Naive B cell (primary cell): ENCODE data around the gene SLC28A1. TPM values are rescaled to one million over a fixed set of nuclear protein-coding genes. Genes with fewer than 3 reads are reported as not detected.
A peak's percentile ranks its signal among the peaks of the same experiment; 100 is the strongest.

Experiments used
- ATAC-seq, 2 donors: fragments of 150-1000 bp; cut with Tn5 transposase; 2 replicates each; pipeline ENCODE4 v1.10.0; 2021; ENCODE audit warnings: low read depth in 2 of 2, mild to moderate bottlenecking in 2 of 2, moderate library complexity in 2 of 2
- DNase-seq: peaks from one replicate; pipeline ENCODE4 v3.0.0; 2022
- H3K27ac Mint-ChIP-seq, 6 donors: one replicate each; pipeline ENCODE4 v1.8.0; 2020 to 2022; ENCODE audit warnings: mild to moderate bottlenecking in 6 of 6, mixed read lengths in 6 of 6, moderate library complexity in 5 of 6, inconsistent platforms in 2 of 6
- H3K27me3 Mint-ChIP-seq, 3 donors: one replicate each; pipeline ENCODE4 v1.8.0; 2021 to 2022; ENCODE audit warnings: mixed read lengths in 3 of 3, mild to moderate bottlenecking in 1 of 3
- H3K36me3 Mint-ChIP-seq, 2 donors: one replicate each; pipeline ENCODE4 v1.8.0; 2020 to 2022; ENCODE audit warnings: mixed read lengths in 2 of 2, inconsistent platforms in 1 of 2, mild to moderate bottlenecking in 1 of 2
- H3K4me1 Mint-ChIP-seq, 3 donors: one replicate each; pipeline ENCODE4 v1.8.0; 2020 to 2022; ENCODE audit warnings: mixed read lengths in 3 of 3, inconsistent platforms in 1 of 3, mild to moderate bottlenecking in 1 of 3, moderate library complexity in 1 of 3
- H3K4me3 Mint-ChIP-seq, 8 donors: one replicate each; pipeline ENCODE4 v1.8.0; 2020 to 2022; ENCODE audit warnings: mild to moderate bottlenecking in 8 of 8, mixed read lengths in 8 of 8, moderate library complexity in 8 of 8, inconsistent platforms in 2 of 8
- H3K9me3 Mint-ChIP-seq, 7 donors: one replicate each; pipeline ENCODE4 v1.8.0; 2020 to 2022; ENCODE audit warnings: mixed read lengths in 7 of 7, mild to moderate bottlenecking in 5 of 7, inconsistent platforms in 2 of 7, moderate library complexity in 1 of 7
- polyA plus RNA-seq, 6 donors: library from polyadenylated mRNA; unstranded; fragments of 300-500 nt; fragmentation: Illumina TruSeq; gene quantifications; one replicate each; pipeline ENCODE4 v1.2.3, GENCODE V29; 2021; ENCODE audit warnings: low read depth in 6 of 6

The SLC28A1 gene
- polyA plus RNA-seq, 6 donors from 2014 or later, result not detected

- Mint-ChIP-seq H3K36me3 (peaks cover 0 to 16% of the 10 kb centered on the region in 2 donors), H3K27me3 (peaks cover 4 to 33% (median 29%) of the 10 kb centered on the region in 3 donors), H3K4me3 (no peak overlapping the region), H3K9me3 (peaks cover 0 to 14% (median 11%) of the 10 kb centered on the region in 7 donors), H3K27ac (no peak overlapping the region), H3K4me1 (peaks cover 0 to under 1% (median 0%) of the 10 kb centered on the region in 3 donors)
- DNase-seq, result no peak
- no peak for ATAC-seq
Measured at GRCh38 chr15:84894736-84895425, 10.4 kb downstream of the SLC28A1 start.

- peaks cover 4 to 17% (median 15%) of the 10 kb centered on the region in 3 donors for H3K27me3 Mint-ChIP-seq
- no peak for DNase-seq
- no peak for ATAC-seq
- peaks cover 9 to 27% (median 17%) of the 10 kb centered on the region in 7 donors for H3K9me3 Mint-ChIP-seq
- no peak overlapping the region for H3K27ac Mint-ChIP-seq
- no peak overlapping the region for H3K4me3 Mint-ChIP-seq
- H3K4me1 Mint-ChIP-seq, result no peaks in the 10 kb centered on the region
- H3K36me3 Mint-ChIP-seq, result peaks cover 0 to 24% of the 10 kb centered on the region in 2 donors
Measured at GRCh38 chr15:84898761-84899160, 14.3 kb downstream of the SLC28A1 start.

- ATAC-seq, result no peak
- no peak overlapping the region for H3K4me3 Mint-ChIP-seq
Measured at GRCh38 chr15:84899750-84900149, 15.3 kb downstream of the SLC28A1 start.

GRCh38 chr15:84901540-84901939 lies 17.1 kb downstream of the SLC28A1 start:
- Mint-ChIP-seq H3K9me3 (peaks cover 9 to 27% (median 17%) of the 10 kb centered on the region in 7 donors), H3K36me3 (peaks cover 0 to 24% of the 10 kb centered on the region in 2 donors), H3K27ac (no peak overlapping the region), H3K27me3 (peaks cover 0 to 17% (median 15%) of the 10 kb centered on the region in 3 donors), H3K4me1 (no peaks in the 10 kb centered on the region), H3K4me3 (no peak overlapping the region)
- ATAC-seq (no peak), DNase-seq (no peak)

More at GRCh38 chr15:84899750-84900149, 15.3 kb downstream of the SLC28A1 start:
- Mint-ChIP-seq H3K27me3 (peaks cover 0 to 17% (median 15%) of the 10 kb centered on the region in 3 donors), H3K36me3 (peaks cover 0 to 24% of the 10 kb centered on the region in 2 donors), H3K4me1 (no peaks in the 10 kb centered on the region), H3K27ac (peak overlapping the region in 2 of 6 donors; percentile 57 to 58), H3K9me3 (peaks cover 9 to 27% (median 17%) of the 10 kb centered on the region in 7 donors)
- DNase-seq, result no peak

DNA sequence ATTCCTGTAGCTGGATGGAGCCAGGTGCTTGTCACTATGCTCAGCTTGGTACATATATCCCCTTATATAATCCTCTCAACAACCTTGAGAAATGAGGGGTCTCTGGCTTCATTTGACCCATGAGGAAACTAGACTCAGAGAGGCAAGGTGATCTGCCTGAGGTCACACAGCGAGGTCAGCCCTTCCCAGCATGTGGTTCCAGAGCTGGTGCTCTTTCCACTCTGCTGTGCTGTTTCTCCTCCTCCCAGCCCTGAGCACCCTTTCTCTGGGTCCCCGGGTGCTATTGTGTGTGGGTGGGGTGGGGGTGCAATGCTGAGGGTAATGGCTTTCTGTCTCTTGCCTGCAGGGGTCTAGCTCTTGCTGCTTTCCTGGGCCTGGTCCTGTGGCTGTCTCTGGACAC lies 19.3 kb downstream of the SLC28A1 start:
- Mint-ChIP-seq H3K4me1 (no peaks in the 10 kb centered on the region), H3K9me3 (peaks cover 7 to 25% (median 16%) of the 10 kb centered on the region in 7 donors), H3K27me3 (peaks cover 0 to 13% (median 11%) of the 10 kb centered on the region in 3 donors), H3K36me3 (peaks cover 0 to 20% of the 10 kb centered on the region in 2 donors), H3K4me3 (no peak overlapping the region), H3K27ac (no peak overlapping the region)
- no peak for DNase-seq
- no peak for ATAC-seq

DNA sequence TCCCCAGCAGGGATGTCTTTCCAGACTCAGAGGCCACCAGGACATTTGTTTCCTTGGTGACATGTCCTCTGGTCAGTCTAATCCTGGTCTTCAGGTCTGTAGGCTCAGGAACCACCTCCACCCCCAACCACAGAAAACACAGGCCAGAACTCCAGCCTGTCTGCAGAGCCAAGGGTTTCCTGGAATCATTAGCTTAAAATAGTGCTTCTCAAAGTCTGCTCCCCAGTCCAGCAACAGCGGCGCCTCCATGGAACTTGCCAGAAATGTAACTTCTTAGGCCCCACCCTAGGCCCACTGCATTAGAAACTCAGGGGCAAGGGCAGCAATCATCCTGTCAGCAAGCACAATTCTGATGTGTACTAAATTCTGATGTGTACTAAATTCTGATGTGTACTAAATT lies 20.0 kb downstream of the SLC28A1 start:
- peaks cover 0 to 7% (median 5%) of the 10 kb centered on the region in 3 donors for H3K27me3 Mint-ChIP-seq
- H3K4me3 Mint-ChIP-seq, result no peak overlapping the region
- no peak for ATAC-seq

DNA sequence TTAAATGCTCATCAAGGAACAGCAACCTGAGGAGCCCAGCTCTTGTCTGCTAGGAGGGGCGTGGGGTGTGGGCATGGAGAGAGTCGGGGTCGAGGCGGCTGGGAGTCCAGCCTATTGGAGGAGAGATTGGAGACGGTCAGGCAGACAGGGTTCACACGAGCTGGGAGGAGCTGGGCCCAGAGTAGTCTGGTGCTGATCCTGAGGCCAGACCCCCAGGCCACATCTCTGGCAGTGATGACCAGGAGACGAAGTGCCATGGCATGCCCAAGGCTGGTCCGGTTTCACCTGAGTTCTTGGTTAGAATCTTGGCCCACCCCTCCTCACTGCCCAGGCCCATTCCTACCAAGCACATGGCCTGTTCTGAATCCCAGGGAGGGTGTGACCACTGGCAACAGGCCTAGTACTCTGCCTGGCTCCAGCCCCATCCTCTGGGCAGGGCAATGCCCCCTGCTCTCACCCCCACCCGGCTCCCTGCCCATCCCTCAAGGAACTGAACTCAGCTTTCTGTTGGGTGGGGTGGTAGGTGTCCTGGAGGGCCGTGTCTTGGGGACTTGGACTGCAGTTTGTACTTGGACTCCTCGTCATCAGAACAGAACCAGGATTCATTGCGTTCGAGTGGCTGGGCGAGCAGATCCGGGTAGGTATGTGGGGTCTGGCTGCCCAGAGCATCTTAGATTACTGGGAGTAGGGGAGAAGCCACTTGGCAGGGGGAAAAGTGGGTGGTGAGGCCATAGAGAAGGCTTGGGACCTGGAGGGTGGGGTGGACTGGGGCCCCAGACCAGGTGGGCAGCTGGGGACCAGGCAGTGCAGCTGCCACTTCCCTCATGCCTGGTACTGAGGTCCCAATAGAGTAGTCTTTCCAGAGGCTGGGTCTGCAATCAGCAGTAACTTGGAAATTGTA lies 20.8 kb downstream of the SLC28A1 start:
- Mint-ChIP-seq H3K36me3 (peaks cover 0 to 7% of the 10 kb centered on the region in 2 donors), H3K4me1 (no peaks in the 10 kb centered on the region), H3K27me3 (peaks cover 0 to 3% (median 0%) of the 10 kb centered on the region in 3 donors), H3K27ac (no peak overlapping the region), H3K9me3 (peaks cover 4 to 15% (median 7%) of the 10 kb centered on the region in 7 donors), H3K4me3 (no peak overlapping the region)
- no peak for ATAC-seq
- DNase-seq, result no peak

More for the DNA sequence above, 20.0 kb downstream of the SLC28A1 start:
- Mint-ChIP-seq H3K9me3 (peaks cover 7 to 18% (median 9%) of the 10 kb centered on the region in 7 donors), H3K36me3 (peaks cover 0 to 13% of the 10 kb centered on the region in 2 donors), H3K4me1 (no peaks in the 10 kb centered on the region), H3K27ac (no peak overlapping the region)
- no peak for DNase-seq

DNA sequence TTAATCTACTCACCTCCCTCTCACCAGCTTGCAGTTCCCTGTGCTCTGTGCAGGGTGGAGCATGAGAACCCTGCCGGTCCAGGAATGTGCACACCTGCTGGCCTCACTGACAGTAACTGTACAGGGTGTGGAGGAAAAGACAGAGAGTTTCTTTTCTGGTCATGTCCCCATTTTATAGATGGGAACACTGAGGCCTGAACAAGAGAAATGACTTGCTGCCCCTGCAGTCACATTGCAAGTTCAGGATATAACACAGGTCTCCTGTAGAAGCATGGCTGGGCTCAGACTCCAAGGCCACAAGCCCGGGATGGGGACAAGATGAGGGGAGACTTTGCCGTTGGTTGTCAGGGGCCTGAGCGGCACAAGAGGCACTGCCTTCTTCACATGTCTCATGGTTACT lies 23.3 kb downstream of the SLC28A1 start:
- Mint-ChIP-seq H3K4me3 (no peak overlapping the region), H3K4me1 (peaks cover 0 to 2% (median 0%) of the 10 kb centered on the region in 3 donors), H3K9me3 (no peaks in the 10 kb centered on the region), H3K36me3 (no peaks in the 10 kb centered on the region), H3K27me3 (peaks cover 0 to 8% (median 3%) of the 10 kb centered on the region in 3 donors), H3K27ac (no peak overlapping the region)
- no peak for ATAC-seq
- DNase-seq, result no peak

GRCh38 chr15:84908564-84908963 lies 24.1 kb downstream of the SLC28A1 start:
- H3K36me3 Mint-ChIP-seq, result no peaks in the 10 kb centered on the region
- ATAC-seq (no peak), DNase-seq (no peak)
- H3K4me3 Mint-ChIP-seq, result no peak overlapping the region
- H3K9me3 Mint-ChIP-seq, result no peaks in the 10 kb centered on the region
- peaks cover 0 to 2% (median 0%) of the 10 kb centered on the region in 3 donors for H3K4me1 Mint-ChIP-seq
- no peak overlapping the region for H3K27ac Mint-ChIP-seq
- H3K27me3 Mint-ChIP-seq, result peaks cover 0 to 8% (median 4%) of the 10 kb centered on the region in 3 donors

DNA sequence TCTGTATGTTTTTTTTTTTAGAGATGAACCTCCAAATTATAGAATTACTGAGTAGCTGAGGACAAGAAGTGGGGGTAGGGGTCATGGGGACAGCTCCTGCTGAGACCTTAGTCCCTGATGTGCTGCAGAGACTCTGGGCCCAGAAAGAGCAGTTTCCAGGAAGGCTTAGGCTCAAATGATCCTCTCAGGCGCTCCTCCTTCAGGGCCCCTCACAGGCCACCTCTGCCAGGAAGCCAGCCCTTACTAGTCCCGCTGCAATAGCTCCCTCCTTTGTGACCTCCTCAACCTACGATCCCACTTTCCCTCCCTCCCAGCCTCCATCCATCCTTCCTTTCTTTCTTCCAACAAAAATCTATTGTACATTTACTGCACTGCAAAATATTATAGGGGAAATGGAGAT lies 24.6 kb downstream of the SLC28A1 start:
- ATAC-seq (no peak), DNase-seq (no peak)
- Mint-ChIP-seq H3K9me3 (no peaks in the 10 kb centered on the region), H3K4me3 (no peak overlapping the region), H3K27me3 (peaks cover 0 to 8% (median 4%) of the 10 kb centered on the region in 3 donors), H3K4me1 (peaks cover 0 to 2% (median 0%) of the 10 kb centered on the region in 3 donors), H3K36me3 (no peaks in the 10 kb centered on the region), H3K27ac (peak overlapping the region in 2 of 6 donors; percentile 11 to 18)

- no peaks in the 10 kb centered on the region for H3K9me3 Mint-ChIP-seq
- no peak for DNase-seq
- H3K36me3 Mint-ChIP-seq, result no peaks in the 10 kb centered on the region
- peaks cover 0 to 2% (median 1%) of the 10 kb centered on the region in 3 donors for H3K4me1 Mint-ChIP-seq
- ATAC-seq, result no peak
- H3K4me3 Mint-ChIP-seq, result no peak overlapping the region
- H3K27me3 Mint-ChIP-seq, result peaks cover 3 to 10% (median 4%) of the 10 kb centered on the region in 3 donors
- no peak overlapping the region for H3K27ac Mint-ChIP-seq
Measured at GRCh38 chr15:84909782-84910181, 25.3 kb downstream of the SLC28A1 start.

DNA sequence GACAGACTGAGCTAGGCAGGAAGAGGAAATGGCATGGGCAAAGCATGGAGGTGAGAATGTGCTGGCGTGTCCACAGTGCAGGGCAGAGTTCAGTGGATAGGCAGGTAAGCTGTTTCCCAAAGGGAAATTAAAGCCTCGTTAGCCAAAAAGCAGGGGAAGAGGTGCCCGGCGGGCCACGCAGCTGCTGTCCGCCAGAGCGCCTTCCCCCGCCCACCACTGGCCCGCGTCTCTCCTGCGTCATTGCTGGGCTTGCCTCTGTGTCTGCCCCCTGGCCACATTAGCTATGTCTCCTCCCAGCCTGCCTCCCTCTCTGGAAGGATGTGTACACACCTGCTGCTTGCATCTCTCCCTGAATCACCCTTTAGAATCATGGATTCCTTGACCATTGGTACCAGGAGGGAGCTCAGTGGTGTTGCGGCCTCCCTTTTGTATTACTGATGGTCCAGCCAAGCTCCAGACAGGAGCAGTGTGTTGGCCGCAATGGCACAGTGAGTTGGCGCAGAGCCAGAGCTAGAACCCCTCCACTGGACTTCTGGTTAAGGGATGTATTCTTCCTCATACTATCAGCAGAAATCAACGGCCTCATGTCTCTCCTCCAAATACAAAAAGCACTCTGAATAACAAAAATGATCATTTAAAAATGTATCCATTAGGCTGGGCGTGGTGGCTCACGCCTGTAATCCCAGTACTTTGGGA lies 26.6 kb downstream of the SLC28A1 start:
- Mint-ChIP-seq H3K9me3 (peaks cover 0 to 3% (median 0%) of the 10 kb centered on the region in 7 donors), H3K27ac (no peak overlapping the region), H3K27me3 (peaks cover 8 to 20% (median 15%) of the 10 kb centered on the region in 3 donors), H3K4me3 (no peak overlapping the region), H3K36me3 (no peaks in the 10 kb centered on the region), H3K4me1 (peaks cover 2 to 6% (median 5%) of the 10 kb centered on the region in 3 donors)
- ATAC-seq, result no peak
- DNase-seq, result no peak
